Tongue (tissue), 2 donors: ENCODE measurements around the gene CCDC107. TPM values are rescaled to one million over a fixed set of nuclear protein-coding genes. Genes with fewer than 3 reads are reported as not detected.

Source experiments
- DNase-seq: peaks from one replicate; pipeline ENCODE4 v3.0.0-alpha.2; 2015
- total RNA-seq: library from RNA; depleted of rRNA; stranded (reverse); fragments of >200 nt; gene quantifications from one replicate; pipeline ENCODE4 v1.2.3, GENCODE V29; 2014

The CCDC107 gene
- total RNA-seq, 1 donor from 2014 or later, result 16.9 TPM

DNA sequence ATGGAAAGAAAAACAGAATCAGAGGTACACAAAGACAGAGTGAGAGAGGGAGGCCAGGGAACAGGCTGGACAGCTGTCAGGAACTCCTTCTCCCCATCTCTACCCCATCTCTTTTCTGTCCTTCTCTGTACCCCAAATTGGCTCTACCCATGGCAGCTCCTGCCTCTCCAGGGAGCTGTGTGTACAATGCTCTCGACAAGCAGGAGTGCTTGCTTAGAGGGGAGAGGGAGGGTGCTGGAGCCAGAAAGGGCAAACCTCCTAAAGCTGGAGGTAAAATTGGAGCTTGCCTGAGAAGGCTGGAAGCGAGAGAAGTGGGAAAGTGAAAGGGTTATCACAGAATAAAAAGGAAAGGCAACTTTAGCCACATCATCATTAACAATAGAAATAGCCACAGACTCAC, 25.2 kb downstream of the CCDC107 start:
- DNase-seq, result no peak

DNA sequence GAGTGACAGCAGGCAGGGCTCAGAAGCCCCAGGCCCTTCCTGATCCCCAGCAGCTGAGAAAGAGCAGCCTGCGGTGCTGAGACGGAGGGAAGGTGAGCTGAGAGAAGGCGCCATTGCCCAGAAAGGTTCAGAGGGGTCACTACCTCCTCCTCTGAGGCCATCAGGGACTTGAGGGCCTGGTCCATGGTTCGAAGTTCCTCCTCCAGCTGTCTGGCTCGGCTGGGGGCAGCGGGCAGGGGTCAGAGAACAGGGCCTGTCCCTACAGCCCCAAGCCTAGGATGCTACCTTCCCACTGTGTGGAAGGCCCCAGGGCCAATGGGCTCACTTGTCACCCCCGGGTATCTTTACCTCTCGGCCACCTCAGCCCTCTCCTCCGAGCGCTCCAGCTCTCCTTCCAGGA, 26.8 kb downstream of the CCDC107 start:
- DNase-seq, result no peak

DNA sequence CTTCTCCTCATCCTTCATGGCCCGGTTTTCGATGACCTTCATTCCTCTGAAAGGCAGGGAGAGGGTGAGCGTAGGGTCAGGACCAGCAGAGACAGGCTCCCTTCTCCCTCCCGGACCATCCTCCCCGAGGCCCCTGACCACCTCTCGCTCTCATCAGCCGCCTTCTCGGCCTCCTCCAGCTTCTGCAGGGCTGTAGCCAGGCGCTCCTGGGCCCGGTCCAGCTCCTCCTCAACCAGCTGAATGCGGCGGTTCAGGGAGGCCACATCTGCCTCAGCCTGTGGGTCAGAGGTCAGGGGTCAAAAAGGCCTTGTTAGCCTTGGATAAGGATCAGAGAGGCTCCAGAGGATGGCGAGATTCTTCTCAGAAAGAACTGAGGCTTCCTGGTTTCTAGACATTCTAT, 27.4 kb downstream of the CCDC107 start:
- DNase-seq, result no peak

DNA sequence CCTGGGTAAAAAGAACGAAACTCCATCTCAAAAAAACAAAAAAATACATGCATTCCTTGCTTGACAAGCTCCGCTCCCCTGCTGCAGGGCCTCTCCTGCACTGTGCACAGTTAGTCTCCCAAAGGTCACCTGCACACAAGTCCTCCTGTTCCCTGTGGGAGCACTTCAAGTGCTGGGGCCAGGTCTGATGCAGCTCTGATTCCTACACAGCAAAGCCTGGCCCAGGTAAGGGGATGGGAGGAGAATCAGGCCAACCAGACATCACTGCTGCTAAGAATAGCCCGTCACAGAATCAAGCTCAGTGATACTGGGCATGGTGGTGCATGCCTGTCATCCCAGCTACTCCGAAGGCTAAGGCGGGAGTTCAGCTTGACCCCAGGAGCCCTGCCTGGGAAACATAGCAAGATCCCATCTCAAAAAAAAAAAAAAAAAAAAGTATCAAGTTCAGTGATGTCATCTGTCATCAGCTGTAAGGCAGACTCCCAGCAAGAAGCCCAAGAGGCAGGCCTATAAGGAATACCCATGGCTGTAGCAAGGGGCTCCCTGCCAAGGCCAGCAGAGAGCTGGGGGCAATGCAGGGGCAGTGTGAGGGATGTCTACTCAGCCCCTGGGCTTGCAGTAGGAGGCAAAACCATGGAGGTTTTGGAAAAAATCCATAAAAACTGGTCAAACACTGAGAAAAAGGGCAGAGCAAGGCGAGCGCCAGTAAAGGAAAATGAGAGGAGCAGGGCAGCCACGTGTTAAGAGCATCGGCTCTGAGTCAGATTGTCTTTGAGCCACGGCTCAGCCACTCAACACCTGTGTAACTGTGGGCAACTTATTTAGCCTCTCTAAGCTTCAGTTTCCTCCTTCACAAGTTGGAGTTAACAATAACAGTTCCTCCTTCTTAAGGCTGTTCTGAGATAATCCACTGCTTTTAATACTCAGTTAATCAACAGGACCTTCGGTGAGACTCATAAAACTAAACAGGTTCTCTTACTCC, 28.4 kb downstream of the CCDC107 start:
- DNase-seq, result peak; percentile 51

DNA sequence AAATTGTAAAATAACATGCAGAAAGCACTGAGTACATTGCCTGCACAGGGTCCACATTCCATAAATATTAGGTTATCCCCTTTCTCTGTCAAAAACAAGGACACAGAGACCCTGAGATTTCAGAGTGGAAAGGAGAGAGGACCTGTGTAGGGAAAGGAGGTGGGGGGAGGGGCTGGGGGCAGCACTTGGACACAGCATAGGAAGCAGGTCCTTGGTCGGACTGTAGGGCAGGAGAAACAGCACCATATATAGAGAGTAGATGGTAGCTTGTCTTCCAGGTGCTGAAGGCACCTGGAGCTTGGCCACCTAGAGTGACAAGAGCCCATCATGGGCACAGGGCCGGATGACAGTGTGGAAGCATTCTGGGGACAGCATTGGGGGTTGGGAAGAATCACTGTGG, 29.2 kb downstream of the CCDC107 start:
- peak; percentile 14 for DNase-seq

DNA sequence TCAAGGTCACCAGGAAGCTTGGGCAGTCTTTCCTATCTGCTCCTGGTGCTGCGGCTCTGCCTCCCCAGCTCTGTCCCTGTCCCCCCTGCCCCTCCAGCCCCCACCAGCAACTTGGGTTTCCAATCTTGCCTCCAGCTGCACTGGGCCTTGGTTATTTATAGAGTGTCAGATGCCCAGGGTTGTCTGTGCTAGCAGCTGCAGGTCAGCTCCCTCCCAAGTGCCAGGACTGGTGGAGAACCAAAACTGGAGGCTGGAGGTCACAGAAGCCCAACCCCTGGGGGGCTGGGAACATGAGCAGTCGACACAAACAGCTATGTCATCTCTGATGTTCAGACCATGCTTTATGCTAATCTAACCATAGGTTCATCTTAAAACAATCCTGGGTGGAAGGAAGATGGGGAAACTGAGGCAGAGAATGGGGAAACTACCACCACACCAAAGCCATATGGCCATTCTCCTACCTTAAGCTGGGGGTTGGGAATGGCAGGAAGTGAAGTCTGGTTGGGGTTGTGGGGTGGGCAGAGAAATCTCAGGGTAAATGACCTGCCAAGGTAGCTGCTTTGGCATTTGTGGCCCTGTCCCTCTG, 30.0 kb downstream of the CCDC107 start:
- DNase-seq, result peak; percentile 80

DNA sequence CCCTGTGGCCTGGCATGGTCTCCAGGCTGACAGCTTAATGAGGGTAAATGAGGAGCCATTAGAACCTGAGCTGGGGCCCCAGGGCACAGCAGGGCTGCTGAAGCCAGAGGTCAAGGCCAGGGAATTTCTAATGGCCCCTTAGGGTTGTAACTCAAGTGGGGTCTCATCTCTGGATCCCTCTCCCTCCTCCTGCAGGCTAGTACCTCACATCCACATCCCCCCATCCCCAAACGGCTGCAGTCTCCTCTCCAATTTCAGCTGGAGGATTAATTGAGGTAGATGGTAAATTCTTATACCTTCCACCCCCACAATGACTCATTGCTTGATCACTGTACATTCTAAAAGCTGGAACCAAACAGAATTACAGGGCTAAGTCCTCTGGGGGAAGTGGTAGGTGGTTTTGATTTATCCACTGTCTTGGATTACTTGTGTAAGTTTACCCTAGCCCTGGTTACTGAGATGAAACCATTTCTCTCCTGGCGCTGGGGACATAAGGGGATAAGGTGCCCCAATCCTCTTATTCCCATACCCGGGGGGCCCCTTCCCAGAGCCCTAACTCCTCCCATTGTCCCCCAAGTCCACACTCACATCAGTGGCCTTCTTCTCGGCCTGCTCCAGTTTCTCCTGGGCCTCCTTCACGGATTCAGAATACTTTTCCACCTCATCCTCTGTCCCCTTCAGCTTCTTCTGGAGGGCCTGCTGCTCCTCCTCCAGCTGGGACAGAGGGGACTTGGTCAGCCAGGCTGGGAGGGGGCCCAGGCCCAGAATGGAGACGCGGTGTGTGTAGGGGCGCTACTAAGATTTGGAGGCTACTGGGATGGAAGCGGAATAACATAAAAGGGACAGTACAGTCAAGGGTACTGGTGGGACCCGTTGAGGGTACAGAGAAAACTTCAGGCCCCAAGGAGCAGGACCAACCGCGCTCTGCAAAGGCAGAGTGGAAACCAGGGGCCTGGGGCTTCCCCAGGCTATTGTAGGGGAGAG, 30.8 kb downstream of the CCDC107 start:
- peak; percentile 37 for DNase-seq

DNA sequence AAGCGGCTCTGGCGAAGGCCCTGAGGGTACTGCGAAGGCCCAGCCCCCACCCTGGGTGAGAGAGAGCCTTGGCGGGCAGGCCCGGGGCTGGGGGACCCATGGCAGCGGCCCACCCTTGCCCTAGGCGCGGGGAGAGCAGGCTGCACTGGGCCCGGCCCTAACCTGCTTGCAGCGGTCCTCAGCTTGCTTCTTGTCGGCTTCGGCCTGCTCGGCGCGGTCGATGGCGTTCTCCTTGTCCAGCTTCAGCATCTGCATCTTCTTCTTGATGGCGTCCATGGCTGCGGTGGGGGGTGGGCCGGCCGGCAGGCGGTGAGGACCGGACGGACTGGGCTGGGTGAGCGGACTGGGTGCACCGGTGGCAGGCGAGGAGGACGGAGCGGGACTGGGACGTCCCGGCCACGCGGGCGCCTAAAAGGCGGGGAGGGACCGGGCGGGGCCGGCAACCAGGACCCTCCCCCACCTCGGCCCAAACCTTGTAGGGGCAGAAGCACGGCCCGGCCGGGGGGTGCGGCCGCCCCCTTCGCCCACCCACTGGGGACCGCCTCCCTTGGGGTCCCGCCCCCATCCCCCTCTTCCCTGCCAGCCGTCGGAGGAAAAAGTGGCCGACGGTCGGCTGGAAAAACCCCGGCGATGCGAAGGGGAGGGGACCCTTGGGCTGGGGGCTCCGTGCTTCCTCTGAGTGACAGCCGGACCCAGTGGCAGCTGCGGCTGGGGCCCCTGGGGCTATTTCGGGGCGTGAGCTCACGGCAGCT, 31.6 kb downstream of the CCDC107 start, which contains the start of gene TPM2:
TSS of gene TPM2 (minus strand) at position 384 of the 752 bp plus-strand sequence. CDS start at position 276, 108 bp downstream.
- DNase-seq, result peak; percentile 96

DNA sequence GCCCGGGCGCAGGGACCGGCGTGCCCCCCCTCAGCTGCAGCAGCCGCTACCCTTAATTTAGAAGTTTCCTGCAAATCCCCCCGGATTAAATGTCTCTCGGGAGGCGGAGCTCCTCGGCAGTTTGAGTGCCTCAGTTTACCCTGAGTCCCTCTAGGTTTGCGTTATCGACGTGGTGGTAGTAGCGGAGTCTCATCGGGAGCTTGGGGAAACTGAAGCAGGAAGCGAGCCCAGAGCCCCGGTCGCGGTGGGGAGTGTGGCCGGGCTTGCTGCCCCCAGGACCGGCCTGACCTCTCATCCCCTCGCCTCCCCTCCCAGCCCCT, 32.2 kb downstream of the CCDC107 start:
- no peak for DNase-seq

DNA sequence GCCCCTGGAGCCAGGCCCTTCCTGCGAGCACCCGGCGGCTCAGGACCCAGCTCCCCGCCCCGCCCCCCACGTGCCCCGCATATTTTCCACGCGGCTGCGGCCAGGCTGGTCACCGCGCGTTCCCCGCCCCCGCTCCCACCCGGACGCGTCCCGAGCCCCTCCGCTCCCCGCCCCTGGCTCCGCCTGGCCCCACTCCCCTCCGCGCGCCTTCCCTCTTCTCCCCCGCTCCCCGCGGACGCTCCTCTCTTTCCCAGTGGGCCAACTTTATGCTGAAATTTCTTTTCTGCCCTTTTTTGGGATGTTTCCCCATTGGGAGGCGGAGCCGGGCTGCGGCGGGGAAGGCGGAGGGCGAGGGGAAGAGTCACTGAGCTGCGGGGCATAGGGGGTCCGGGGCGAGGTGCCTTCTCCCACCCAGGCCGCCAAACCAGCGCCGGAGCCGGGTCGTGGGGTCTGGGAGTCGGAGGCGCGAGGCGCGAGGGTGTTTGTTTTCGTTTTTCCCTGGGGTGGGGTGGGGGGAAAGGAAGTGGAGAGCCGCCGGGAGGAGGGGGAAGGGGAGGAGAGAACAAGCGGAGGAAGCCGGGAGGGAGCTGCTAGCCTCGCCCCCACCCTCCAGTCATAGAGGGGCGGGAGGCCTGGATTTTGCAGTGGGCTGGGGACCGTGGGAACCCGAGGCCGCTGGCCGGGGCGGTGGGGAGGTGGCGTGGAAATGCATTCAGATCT, 32.7 kb downstream of the CCDC107 start:
- DNase-seq, result peak; percentile 91

DNA sequence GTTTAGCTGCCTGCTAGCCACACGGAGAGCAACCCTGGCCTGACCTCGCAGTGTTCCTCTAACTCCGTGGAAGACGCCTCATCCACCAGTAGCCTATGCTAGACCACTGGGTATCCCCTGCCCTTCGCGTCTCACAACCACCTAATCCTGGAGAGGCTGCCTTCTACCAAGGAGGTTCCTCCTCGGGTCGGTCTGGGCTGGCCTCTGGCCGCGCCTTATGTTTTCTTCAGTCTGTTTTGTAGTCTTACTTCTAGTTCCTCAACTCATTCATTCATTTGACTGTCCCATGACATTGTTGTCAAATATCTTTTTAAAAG, 33.2 kb downstream of the CCDC107 start:
- no peak for DNase-seq

DNA sequence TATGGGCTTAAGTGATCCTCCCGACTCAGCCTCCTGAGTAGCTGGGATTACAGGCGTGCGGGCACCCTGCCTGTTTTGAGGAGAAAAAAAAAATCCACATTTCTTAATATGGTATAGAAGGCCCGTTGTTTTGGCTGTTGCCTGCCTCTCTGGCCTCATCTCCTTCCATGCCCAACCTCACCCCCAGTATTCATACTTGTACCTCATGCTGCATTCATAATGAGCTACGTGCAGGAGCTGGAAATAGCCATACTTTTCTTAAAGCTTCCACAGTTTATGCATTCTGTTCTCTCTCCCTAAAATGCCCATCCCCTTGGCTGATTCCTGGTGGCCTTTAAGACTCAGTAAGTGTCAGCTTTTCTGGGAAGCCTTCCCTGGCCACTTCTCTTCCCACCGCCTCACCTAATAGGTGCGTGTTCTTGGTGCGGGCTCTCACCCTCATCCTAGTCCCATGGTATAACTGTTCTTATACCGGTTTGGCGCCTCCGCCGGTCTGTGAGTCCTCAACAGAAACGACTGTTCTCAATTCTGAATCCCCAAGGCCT, 33.7 kb downstream of the CCDC107 start:
- DNase-seq, result peak; percentile 45

DNA sequence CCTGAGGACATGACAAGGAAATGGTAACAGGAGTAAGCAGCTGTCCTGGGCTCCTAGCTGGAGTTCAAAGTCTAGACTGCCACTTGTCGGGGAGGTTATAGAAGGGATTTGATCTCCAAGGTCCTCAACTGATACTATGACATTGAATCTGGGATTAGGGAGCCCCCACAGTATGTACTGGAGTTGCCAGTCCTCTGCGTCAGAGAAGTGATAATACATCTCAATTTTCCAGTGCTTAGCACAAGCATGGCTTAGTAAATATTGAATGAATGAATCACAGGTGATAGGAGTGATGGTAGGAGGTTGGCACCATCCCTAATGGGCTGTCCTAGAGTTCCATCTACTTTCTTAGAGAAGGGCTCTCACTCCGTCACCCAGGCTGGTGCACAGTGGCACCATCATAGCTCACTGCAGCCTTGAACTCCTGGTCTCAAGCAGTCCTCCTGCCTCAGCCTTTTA, 37.9 kb downstream of the CCDC107 start:
- DNase-seq, result peak; percentile 32

DNA sequence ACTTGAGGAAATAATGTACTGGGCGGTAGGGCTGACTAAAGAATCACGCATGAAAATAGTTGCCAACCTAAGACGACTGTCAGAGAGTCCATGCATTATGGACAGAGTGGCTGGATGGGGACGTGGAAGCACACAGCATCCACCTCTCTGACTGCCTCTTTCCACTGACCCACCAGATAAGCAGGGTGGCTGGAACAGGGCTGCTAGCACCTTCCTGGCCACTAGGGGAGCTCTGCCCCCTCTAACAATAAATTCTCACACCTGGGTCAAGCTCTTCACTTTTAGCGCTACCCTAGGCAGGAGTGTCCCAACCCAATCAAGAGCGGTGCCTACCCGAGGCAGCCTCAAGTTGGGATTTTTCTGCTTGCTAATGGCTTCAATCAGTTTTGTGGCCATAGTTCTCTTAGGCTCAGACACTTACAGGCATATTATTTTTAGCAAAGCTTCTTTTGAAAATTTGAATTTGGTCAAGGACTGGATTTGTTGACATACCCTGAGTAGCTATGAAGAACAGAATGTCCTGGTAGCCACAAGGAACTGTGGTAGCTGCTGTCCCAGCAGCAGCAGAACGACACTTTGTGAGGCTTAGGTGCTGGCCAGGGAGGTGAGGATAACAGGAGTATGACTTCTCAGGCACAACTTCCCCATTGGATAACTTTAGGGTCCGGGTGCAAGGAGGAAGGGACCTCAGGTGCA, 38.6 kb downstream of the CCDC107 start:
- DNase-seq, result peak; percentile 61

DNA sequence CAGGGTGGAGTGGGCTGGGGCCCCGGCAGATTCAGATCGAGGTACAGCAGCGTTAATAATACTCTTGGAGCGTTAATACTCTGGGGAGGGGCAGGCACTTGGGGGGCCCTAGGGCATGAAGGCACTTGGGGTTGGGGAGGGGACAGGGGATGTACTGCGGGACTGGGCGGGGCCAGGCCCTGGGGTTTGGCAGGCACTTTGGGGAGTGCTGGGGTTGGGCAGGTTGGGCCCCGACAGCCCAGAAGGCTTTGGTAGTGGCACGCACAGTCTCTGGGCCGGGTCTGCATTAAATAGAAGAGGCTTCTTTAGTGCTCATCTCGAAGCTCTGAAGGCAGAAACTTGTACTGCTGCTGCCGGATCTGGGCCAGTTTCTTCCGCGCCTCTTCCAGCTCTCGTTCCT, 39.4 kb downstream of the CCDC107 start:
- DNase-seq, result no peak

DNA sequence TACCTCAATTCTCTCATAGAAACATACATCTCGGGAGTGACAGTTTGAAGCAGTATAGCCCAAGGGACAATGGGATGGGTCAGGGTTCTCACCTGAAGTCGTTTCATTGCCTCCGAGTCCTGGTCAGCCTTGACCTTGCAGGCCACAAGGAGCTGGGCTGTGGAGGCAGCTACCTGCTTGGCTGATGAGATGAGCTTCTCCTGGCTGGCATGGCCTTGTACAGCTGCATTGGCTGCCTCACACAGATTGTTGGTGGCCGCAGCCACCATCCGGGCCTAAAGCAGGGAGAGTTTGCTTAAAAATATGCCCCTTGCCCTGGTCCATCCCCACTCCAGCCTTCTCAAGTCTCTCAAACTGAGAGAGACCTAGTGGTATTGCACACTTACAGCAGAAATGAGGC, 40.1 kb downstream of the CCDC107 start:
- no peak for DNase-seq

DNA sequence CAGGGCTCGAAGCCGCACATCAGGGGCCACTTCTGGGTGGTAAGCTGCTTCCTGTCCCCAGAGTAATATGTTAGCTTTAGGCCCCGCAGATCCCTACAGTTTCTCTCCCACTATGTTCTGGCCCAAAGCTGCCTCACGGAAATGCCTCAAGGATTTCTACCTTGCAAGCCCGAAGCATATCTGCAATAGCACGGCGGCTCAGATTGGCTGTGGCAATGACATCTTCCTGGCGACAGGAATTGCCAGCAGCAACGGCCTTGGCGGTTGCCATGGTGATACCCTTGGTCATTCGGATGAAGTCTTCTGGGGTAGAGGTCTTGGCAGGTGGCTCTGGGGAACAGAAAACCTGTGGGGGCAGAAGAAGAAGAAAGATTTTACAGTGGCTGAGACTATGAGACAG, 41.9 kb downstream of the CCDC107 start:
- no peak for DNase-seq

DNA sequence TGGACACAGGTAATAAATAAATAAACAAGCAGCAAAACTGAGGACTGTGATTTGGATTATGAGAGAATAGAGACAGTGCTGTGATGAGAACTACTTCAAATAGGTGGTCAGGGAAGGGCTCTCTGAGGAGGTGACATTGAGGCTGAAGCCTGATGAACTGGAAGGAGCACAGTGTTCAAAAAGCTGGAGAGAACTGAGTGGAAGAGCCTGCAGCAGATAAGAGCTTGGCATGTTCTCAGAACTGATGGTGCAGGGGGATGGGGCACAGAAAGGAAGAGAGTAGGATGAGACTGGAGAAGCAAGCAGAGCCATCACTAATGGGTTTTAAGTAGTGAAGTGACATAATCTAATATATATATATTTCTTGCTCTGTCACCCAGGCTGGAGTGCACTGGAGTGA, 42.9 kb downstream of the CCDC107 start:
- no peak for DNase-seq

DNA sequence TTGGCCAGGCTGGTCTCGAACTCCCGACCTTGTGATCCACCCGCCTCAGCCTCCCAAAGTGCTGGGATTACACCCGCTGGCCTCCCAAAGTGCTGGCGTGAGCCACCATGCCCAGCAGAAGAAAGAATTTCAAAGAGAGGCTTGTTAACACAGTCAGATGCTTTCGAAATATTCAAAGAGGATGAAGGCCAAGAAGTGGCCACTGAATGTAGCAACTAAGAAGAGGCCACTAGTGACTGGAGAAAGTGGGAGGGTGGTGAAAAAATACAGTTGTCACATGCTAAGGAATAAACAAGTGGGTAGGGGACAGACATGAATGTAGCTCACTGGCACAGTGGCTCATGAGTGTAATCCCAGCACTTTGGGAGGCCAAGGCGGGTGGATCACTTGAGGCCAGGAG, 44.6 kb downstream of the CCDC107 start:
- no peak for DNase-seq
